GM12878 (cell line): Measurements from ENCODE around the gene TLL2. TPM values are rescaled to one million over a fixed set of nuclear protein-coding genes. Genes with fewer than 3 reads are reported as not detected.

Experiments
- ATAC-seq: fragments of 200-7000 bp; cut with Tn5 transposase; 3 replicates; pipeline ENCODE4 v1.9.1; 2020; ENCODE audit warnings: mild to moderate bottlenecking, moderate library complexity
- BruUV-seq: library from RNA; stranded (reverse); fragments of 400-500 nt; replicated peaks from 2 replicates; lab custom pipeline; 2021; lab: Mats Ljungman, UMichigan
- CTCF ChIA-PET: fragments of 300-600 bp; sonication (Branson Sonifier 250); formaldehyde crosslinking; extraction: SDS; loops from one replicate; lab custom pipeline; 2021; ENCODE audit warnings: inconsistent platforms; lab: Yijun Ruan, JAX
- POLR2A ChIA-PET: fragments of 350-600 bp; formaldehyde crosslinking; extraction: SDS; loops from one replicate; lab custom pipeline; 2021; ENCODE audit warnings: inconsistent platforms; lab: Charles Lee
- RAD21 ChIA-PET: fragments of 300-600 bp; sonication (Branson Sonifier 250); formaldehyde crosslinking; loops from one replicate; lab custom pipeline; 2023; ENCODE audit warnings: antibody characterized with exemption; ENCODE audit not compliant: unreplicated experiment; lab: Charles Lee
- SMC1A ChIA-PET: fragments of 300-600 bp; sonication (Branson Sonifier 250); formaldehyde crosslinking; loops from one replicate; lab custom pipeline; 2023; ENCODE audit not compliant: unreplicated experiment, uncharacterized antibody; lab: Charles Lee
- DNase-seq: peaks from one replicate; pipeline ENCODE4 v3.0.0-alpha.2; 2011; ENCODE audit warnings: low read depth, low spot score
- FAIRE-seq: peaks from 3 replicates; lab custom pipeline; 2011; peaks lifted over from hg19 to GRCh38; lab: Jason Lieb, UNC
- H2AFZ ChIP-seq: 2 replicates; pipeline ENCODE4 v1.6.0; 2011; ENCODE audit warnings: low read depth, low read length, control low read depth; ENCODE audit not compliant: control insufficient read depth
- H3K27ac ChIP-seq: 2 replicates; pipeline ENCODE4 v1.5.1; 2011; ENCODE audit warnings: control low read depth; ENCODE audit not compliant: control insufficient read depth, insufficient read depth
- H3K27me3 ChIP-seq, 2 experiments: replicated peaks in 1 of 2; 2 replicates each; pipeline versions ENCODE4 v1.6.0 to v1.6.1; 2011; ENCODE audit warnings: low read length in 1 of 2; ENCODE audit not compliant: control insufficient read depth in 2 of 2, insufficient read depth in 2 of 2
- H3K36me3 ChIP-seq, 2 experiments: 2 replicates each; pipeline ENCODE4 v1.5.1; 2011; ENCODE audit warnings: low read length in 1 of 2; ENCODE audit not compliant: control insufficient read depth in 2 of 2, insufficient read depth in 2 of 2
- H3K4me1 ChIP-seq: 2 replicates; pipeline ENCODE4 v1.6.1; 2011; ENCODE audit warnings: mild to moderate bottlenecking, low read length, moderate library complexity, mixed read lengths; ENCODE audit not compliant: control insufficient read depth, insufficient read depth
- H3K4me2 ChIP-seq: 2 replicates; pipeline ENCODE4 v1.6.0; 2011; ENCODE audit warnings: control low read depth; ENCODE audit not compliant: control insufficient read depth, insufficient read depth
- H3K4me3 ChIP-seq: fragments of 200-600 bp; sonication (generic); 2 replicates; pipeline ENCODE4 v1.5.1; 2016
- H3K79me2 ChIP-seq: 2 replicates; pipeline ENCODE4 v1.6.0; 2011; ENCODE audit warnings: low read length; ENCODE audit not compliant: control insufficient read depth, insufficient read depth
- H3K9ac ChIP-seq: 2 replicates; pipeline ENCODE4 v1.8.0; 2011; ENCODE audit warnings: low read length, control low read depth, mixed read lengths; ENCODE audit not compliant: control insufficient read depth, insufficient read depth
- H3K9me3 ChIP-seq: replicated peaks from 3 replicates; pipeline ENCODE4 v1.5.1; 2011; ENCODE audit warnings: mild to moderate bottlenecking, low read length; ENCODE audit not compliant: control insufficient read depth, insufficient read depth
- H4K20me1 ChIP-seq: 2 replicates; pipeline ENCODE4 v1.6.0; 2011; ENCODE audit not compliant: control insufficient read depth, insufficient read depth
- MEF2B ChIP-seq: fragments of 450-650 bp; IDR thresholded peaks from 2 replicates; pipeline ENCODE4 v1.6.1; 2018; ENCODE audit warnings: mild to moderate bottlenecking, moderate library complexity; ENCODE audit not compliant: partially characterized antibody, poor library complexity, severe bottlenecking
- NFYB ChIP-seq: IDR thresholded peaks from 2 replicates; pipeline ENCODE4 v1.6.1; 2011; ENCODE audit warnings: low read depth, mild to moderate bottlenecking, low read length, improper control_type of control experiment, moderate library complexity; ENCODE audit not compliant: insufficient read depth
- RBBP5 ChIP-seq: fragments of 200-600 bp; sonication (generic); conservative IDR thresholded peaks from 2 replicates; pipeline ENCODE4 v1.6.1; 2016
- RELA ChIP-seq: fragments of 450-650 bp; IDR thresholded peaks from 2 replicates; pipeline ENCODE4 v1.8.0; 2014; ENCODE audit warnings: borderline replicate concordance; ENCODE audit not compliant: partially characterized antibody
- RELB ChIP-seq: fragments of 450-650 bp; IDR thresholded peaks from 2 replicates; pipeline ENCODE4 v1.6.1; 2017; ENCODE audit warnings: low read depth, mild to moderate bottlenecking, moderate library complexity
- SPI1 ChIP-seq: IDR thresholded peaks from 2 replicates; pipeline ENCODE4 v1.6.1; 2011; ENCODE audit warnings: low read depth, mild to moderate bottlenecking, low read length, moderate library complexity, borderline replicate concordance; ENCODE audit not compliant: insufficient read depth
- TBL1XR1 ChIP-seq: IDR thresholded peaks from 2 replicates; pipeline ENCODE4 v1.6.1; 2012; ENCODE audit warnings: low read depth, low read length, improper control_type of control experiment
- ZNF24 ChIP-seq: fragments of 450-650 bp; IDR thresholded peaks from 2 replicates; pipeline ENCODE4 v1.6.1; 2017; ENCODE audit warnings: antibody characterized with exemption, mild to moderate bottlenecking
- WGBS: methylation state at CpG from one replicate; pipeline ENCODE4 v1.1.6; 2016; ENCODE audit warnings: low lambda C conversion rate; ENCODE audit not compliant: insufficient replicate concordance, insufficient coverage; ENCODE audit errors: missing lambda C conversion rate; 5-methylcytosine and 5-hydroxymethylcytosine counted together
- in situ Hi-C: fragments of 300-500 bp; cut with MboI; formaldehyde crosslinking; loops from 9 replicates; pipeline ENCODE4 v1.14.3; 2018; ENCODE audit warnings: mixed read lengths
- intact Hi-C: fragments of 100-400 bp; cut with micrococcal nuclease; formaldehyde crosslinking; loops from one replicate; pipeline ENCODE4 v1.14.2; 2022; ENCODE audit not compliant: unreplicated experiment
- polyA plus RNA-seq, 11 experiments: library from polyadenylated mRNA; depleted of rRNA in 4 of 11; unstranded in 6 of 11; stranded (reverse) in 5 of 11; fragments of >200 nt; fragmentation: Nextera tagmentation in 4 of 11; fragmentation: Illumina TruSeq in 1 of 11; extraction: Ambion mirVana in 4 of 11; extraction: Trizol in 1 of 11; gene quantifications; 1 replicate in 1 of 11; 2 replicates in 10 of 11; pipeline versions ENCODE4 v1.2.1 to v1.2.3, GENCODE V29; 2011 to 2016; ENCODE audit warnings: inconsistent platforms in 2 of 11, missing spikeins in 2 of 11, low read depth in 1 of 11
- total RNA-seq, 4 experiments: library from RNA; depleted of rRNA in 3 of 4; stranded (reverse); fragments of >200 nt in 3 of 4; fragmentation: Illumina TruSeq in 1 of 4; extraction: Trizol in 1 of 4; gene quantifications; 2 replicates each; pipeline versions ENCODE4 v1.2.1 to v1.2.3, GENCODE V29; 2013 to 2021
- TF ChIP-seq, protein P1 (sequence below): fragments of 450-650 bp; IDR thresholded peaks from 2 replicates; pipeline ENCODE4 v1.6.1; 2014; ENCODE audit warnings: mild to moderate bottlenecking

TLL2 gene
- total and polyA plus RNA-seq, 10 of the 15 experiments (the other 5 are each of a cell fraction or from before 2014, with no cell fraction given) = 0.02 to 2.1 (median 0.52) TPM

- CTCF ChIA-PET = interaction anchor here (0.9 to 1.1 kb wide), 2 partner anchors 9 kb away, joined by 3 to 4 read pairs; no protein-coding TSS in a partner anchor
- in situ Hi-C loops (no loop called here), intact Hi-C loops (no loop called here)
- TF ChIP-seq RELB (no peak), MEF2B (no peak), SPI1 (no peak), NFYB (no peak), RBBP5 (no peak), TBL1XR1 (no peak), ZNF24 (no peak), RELA (no peak)
- TF ChIP-seq, protein P1, sequence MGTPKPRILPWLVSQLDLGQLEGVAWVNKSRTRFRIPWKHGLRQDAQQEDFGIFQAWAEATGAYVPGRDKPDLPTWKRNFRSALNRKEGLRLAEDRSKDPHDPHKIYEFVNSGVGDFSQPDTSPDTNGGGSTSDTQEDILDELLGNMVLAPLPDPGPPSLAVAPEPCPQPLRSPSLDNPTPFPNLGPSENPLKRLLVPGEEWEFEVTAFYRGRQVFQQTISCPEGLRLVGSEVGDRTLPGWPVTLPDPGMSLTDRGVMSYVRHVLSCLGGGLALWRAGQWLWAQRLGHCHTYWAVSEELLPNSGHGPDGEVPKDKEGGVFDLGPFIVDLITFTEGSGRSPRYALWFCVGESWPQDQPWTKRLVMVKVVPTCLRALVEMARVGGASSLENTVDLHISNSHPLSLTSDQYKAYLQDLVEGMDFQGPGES = no peak
- Histone ChIP-seq H3K9me3 (no peaks in the 10 kb centered on the region), H3K4me2 (no peak overlapping the region), H3K4me1 (no peaks in the 10 kb centered on the region), H2AFZ (no peak overlapping the region), H3K36me3 (peaks cover 0 to 33% of the 10 kb centered on the region in 2 experiments), H3K4me3 (no peak overlapping the region), H3K27me3 (no peaks in the 10 kb centered on the region), H4K20me1 (no peaks in the 10 kb centered on the region), H3K9ac (no peak overlapping the region), H3K27ac (no peak overlapping the region), H3K79me2 (peaks cover 9% of the 10 kb centered on the region)
- DNase-seq (no peak), FAIRE-seq (no peak), ATAC-seq (no peak)
- POLR2A ChIA-PET = no interaction called here
- 100% methylated on average over 3 of the region's 3 CpGs for WGBS
- RAD21 ChIA-PET = no interaction called here
- SMC1A ChIA-PET = interaction anchor here (0.9 kb wide), 1 partner anchor 185 kb away, joined by 3 read pairs; no protein-coding TSS in a partner anchor
- no TSS peak for BruUV-seq
Observed at GRCh38 chr10:96560966-96561887, 47.5 kb upstream of the TLL2 start.
